Cardiac fibroblast (primary cell): ENCODE results near the gene ZBED4.

Experiments
- DNase-seq, 2 donors: peaks; one replicate each; pipeline versions ENCODE4 v3.0.0 to v3.0.0-alpha.2; 2010; ENCODE audit warnings: low read depth in 2 of 2
- H3K4me3 ChIP-seq, 2 donors: replicated peaks in 1 of 2; 1 replicate in 1 of 2; 2 replicates in 1 of 2; pipeline ENCODE4 v1.5.1; 2011; ENCODE audit warnings: low read depth in 2 of 2, low read length in 2 of 2, mild to moderate bottlenecking in 2 of 2, moderate library complexity in 1 of 2
- CTCF ChIP-seq: IDR thresholded peaks from one replicate; pipeline ENCODE4 v1.5.1; 2011; ENCODE audit warnings: low read depth, mild to moderate bottlenecking, low read length, inconsistent platforms

The ZBED4 gene

GRCh38 chr22:49901457-49901856 is 47.8 kb downstream of the ZBED4 start:
- H3K4me3 ChIP-seq = no peak overlapping the region
- DNase-seq = no peak
- no peak for TF ChIP-seq CTCF

GRCh38 chr22:49903322-49904039 is 49.8 kb downstream of the ZBED4 start:
- DNase-seq = no peak
- no peak for TF ChIP-seq CTCF
- H3K4me3 ChIP-seq = no peak overlapping the region

- TF ChIP-seq CTCF = no peak
- no peak overlapping the region for H3K4me3 ChIP-seq
- DNase-seq = no peak
Measured at GRCh38 chr22:49904040-49904369, 50.4 kb downstream of the ZBED4 start.

GRCh38 chr22:49905465-49905864 is 51.8 kb downstream of the ZBED4 start:
- no peak for TF ChIP-seq CTCF
- no peak for DNase-seq
- H3K4me3 ChIP-seq = no peak overlapping the region

- TF ChIP-seq CTCF = no peak
- H3K4me3 ChIP-seq = no peak overlapping the region
- no peak for DNase-seq
Measured at GRCh38 chr22:49906071-49906798, 52.6 kb downstream of the ZBED4 start.

- no peak overlapping the region for H3K4me3 ChIP-seq
- no peak for DNase-seq
- TF ChIP-seq CTCF = no peak
Measured at GRCh38 chr22:49906799-49907290, 53.2 kb downstream of the ZBED4 start.
